Effector CD8-positive, alpha-beta T cell (primary cell): ENCODE data around the gene CHD8.
"Not testable (repeated sequence)": the region's sequence is repeated elsewhere in the genome, so short reads cannot be mapped to it uniquely, and the experiment has no call there.

ENCODE experiments used
- DNase-seq: peaks from one replicate; lab custom pipeline; 2025; lab: John Stamatoyannopoulos, UW

The CHD8 gene

DNA sequence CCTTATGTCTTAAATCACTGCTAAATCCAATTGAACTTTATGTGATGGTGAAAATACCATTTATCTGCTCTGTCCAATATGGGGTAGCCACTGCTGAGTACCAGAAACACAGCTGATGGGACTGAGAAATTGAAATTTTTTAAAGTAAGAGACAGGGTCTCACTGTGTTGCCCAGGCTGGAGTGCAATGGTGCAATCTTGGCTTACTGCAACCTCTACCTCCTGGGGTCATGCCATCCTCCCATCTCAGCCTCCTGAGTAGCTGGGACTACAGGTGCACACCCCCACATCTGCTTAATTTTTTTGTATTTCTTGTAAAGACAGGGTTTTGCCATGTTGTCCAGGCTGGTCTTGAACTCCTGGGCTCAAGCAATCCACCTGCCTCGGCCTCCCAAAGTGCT lies 83.1 kb downstream of the CHD8 start:
- DNase-seq = not testable (repeated sequence)

DNA sequence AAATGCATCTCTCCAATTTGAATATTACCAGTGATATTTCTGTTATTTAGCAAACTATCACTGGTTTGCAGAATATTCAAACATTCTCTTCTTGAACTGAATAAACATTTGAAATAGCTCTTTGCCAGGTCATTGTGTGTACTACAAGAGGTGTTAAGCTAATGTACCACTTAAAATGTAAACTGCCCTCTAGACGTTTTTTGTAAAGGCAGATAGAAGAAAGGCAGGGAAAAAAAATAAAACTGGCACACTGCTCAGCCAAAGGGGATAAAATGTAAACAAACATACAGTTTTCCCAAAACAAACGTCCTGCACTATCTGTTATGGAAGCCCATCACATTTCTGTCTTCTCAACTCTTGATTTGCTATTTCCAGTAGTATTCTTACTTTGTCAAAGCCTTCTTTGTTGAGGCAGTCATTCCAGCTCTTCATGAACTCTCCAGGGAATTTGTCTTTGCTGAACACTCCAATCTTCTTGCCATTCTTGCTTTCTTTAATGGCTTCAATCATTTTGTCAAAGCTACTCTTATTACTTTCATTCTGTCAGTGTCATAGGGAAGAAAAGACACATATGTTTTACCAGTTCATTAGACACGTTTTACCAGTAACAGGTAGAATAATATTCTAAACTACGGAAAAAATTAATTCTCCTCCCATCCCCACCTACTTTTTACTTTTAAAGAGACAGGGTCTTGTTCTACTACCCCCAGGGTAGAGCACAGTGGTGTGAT lies 85.8 kb downstream of the CHD8 start:
- no peak for DNase-seq

DNA sequence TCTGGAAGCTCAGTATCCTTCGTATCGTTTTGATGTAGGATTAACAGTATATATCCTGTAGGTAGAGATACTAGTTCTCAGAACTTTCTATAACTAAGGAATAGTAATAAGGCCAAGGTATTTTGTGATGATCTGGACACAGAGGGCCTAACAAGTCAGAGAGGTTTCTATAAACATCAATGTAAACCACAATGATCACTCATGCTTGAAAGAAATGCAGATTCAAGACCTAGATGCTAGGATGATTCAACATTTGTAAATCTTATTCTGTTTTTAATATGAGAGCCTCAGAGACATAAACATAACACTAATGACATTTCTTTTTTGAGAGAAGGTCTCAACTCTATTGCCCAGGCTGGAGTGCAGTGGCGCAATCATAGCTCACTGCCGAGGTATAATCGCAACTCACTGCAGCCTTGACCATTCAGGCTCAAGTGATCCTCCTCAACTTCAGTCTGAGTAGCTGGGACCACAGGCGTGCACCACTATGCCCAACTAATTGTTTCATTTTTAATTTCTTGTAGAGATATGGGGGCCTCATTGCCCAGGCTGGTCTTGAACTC lies 88.3 kb downstream of the CHD8 start:
- DNase-seq = no peak

DNA sequence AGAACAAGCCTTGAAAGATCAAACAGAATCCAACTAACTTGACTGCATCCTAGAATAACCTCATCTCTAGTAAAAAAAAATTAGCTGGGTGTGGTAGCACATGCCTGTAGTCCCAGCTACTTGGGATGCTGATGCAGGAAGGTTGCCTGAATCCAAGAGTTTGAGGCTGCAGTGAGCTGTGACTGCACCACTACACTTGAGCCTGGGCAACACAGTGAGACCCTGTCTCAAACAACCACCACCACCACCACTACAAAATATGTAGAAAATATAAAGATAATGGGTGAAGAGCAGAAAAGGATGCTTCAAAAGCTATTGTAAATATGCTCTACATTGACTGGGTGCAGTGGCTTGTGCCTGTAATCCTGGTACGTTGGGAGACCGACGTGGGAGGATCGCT lies 99.4 kb downstream of the CHD8 start:
- no peak for DNase-seq

DNA sequence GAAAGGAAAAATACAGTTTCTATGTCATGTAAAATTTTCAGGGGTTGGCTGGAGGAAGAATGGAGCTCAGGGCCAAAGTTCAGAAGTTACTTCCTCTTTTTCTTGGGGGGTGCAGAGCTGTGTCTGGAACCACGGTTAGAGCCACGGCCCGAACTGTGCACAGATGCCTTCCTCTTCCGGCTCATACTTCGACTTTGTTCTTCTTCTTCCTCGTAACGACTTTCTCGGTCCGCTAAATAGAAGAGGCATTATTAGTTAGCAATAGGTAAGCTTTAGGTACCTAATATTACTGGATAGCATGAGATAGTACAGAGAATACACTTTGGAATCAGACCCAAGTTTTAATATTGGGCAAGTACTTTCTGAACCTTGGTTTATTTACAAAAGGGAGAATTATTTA lies 103.3 kb downstream of the CHD8 start:
- no peak for DNase-seq

DNA sequence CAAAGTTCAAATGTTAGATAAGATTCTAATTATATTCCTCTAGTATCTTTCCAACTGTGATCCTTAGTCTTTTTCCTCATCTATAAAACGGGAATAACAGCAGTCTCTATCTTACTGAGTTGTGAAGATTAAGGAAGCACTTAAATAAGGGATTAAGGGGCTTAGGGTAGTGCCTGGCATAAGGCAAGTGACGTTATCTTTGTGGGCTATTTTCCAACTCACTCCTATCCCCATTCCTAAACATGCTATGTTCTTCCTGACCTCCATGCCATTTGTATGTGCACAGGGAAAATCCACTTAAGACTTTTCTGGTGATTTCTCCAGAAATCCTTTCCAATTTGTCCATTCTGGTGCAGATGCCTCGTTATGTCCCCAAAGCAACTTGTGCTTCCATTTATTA lies 105.4 kb downstream of the CHD8 start:
- no peak for DNase-seq

DNA sequence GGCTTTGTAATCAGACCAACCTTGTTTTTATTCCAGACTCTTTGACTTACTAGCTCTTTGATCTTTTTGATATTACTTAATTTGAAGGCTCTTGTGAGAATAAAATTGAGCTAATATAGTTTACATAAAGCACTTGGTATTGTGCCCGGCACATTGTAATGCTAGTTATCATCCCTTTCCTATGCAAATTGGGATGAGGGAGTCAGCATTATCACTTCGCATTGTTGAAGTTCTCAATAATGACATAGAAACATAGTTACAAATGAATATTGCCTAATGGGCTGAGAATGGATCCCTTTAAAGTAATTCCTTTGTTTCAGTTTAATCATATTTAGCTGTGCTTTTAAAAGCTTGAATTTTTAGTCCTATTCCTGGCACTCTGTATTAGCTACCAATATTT lies 108.7 kb downstream of the CHD8 start:
- DNase-seq = no peak

DNA sequence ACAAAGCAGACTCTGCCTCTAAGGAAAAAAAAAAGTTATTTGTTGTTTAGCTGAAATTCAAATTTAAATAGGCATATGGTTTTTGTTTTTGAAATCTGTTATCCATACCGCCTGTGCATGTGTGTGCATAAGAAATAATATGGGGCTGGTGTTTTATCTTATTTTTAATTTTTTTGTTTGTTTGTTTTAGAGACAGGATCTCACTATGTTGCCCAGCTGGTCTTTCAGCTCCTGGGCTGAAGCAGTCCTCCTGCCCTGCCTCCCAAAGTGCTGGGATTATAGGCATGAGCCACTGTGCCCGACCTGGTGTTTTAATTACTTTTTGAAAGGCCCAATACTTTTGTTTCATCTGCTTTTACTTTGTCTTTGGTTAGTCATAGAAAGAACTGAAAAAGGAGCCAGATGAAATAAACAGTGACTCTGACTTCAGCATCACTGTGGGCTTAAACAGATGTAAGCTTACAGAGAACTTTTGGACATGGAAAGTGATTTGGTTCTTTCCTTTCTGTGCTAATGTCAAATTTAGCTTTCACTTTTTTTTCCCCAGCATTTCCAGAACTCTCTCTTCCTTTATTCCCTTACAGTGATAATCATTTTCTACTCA lies 109.3 kb downstream of the CHD8 start:
- DNase-seq = no peak

DNA sequence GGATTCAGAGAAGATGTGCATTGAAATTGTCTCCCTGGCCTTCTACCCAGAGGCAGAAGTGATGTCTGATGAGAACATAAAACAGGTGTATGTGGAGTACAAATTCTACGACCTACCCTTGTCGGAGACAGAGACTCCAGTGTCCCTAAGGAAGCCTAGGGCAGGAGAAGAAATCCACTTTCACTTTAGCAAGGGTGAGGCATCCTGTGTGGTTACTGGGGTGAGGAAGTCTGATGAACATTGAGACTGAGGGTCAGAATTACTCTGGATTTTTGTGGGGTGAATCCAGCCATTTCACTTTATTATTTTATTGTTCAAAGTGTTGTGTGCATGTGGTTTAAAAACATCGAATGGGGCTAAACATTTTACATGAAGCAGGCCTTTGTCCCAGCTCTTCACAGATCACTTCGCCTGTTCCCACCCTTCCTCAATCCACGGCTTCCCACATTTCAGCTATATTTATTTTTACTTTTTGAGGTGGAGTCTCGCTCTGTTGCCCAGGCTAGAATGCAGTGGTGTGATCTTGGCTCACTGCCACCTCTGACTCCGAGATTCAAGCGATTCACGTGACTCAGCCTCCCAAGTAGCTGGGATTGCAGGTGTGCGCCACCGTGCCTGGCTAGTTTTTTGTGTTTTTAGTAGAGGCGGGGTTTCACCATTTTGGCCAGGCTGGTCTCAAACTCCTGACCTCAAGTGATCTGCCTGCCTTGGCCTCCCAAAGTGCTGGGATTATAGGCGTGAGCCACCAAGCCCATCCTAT lies 112.7 kb downstream of the CHD8 start:
- DNase-seq = no peak
